Heart left ventricle (tissue), 13 donors: Measurements from ENCODE around the gene SLC6A18.

Source experiments
- CTCF ChIP-seq, 12 donors: fragments of 200-600 bp; sonication (generic) in 4 of 12; IDR thresholded peaks; one replicate each; pipeline versions ENCODE4 v1.5.0 to v1.8.0; 2018 to 2022; ENCODE audit warnings: antibody characterized with exemption in 12 of 12, mild to moderate bottlenecking in 5 of 12
- POLR2A ChIP-seq, 2 donors: fragments of 450-650 bp; IDR thresholded peaks; one replicate each; pipeline ENCODE4 v1.6.1; 2017; ENCODE audit warnings: antibody characterized with exemption in 2 of 2, mild to moderate bottlenecking in 2 of 2, moderate library complexity in 2 of 2
- donor health status: ischemic (EF 13 %, LVEDD 7.1; RV severe dilation, severe dysfunction).
- donor health status: DM: no; HTN: yes; CAD: no.
- donor health status: DM: no; HTN: no; CAD: no.
- donor health status: ischemic (EF 25% LVEDD 6.9; RV normal size, moderate dysfunction).
- donor health status: ischemic (EF 25% LVEDD 5.7; RV mildly dilated, moderate dysfunction).
- donor health status: ischemic (EF 35%, LVEDD 5.7; RV mildly dilated, moderate dysfunction).
- donor health status: nonischemic (EF 11% LVEDD 7.7; RV severe dilation, severe dysfunction).
- donor health status: DM: yes; HTN: yes; CAD: no.
- donor health status: PGD.
- donor health status: ischemic (EF 29% LVEDD 5.4; RV normal size, mild dysfunction).
- donor health status: nonischemic (EF 23%, LVEDD 6.1; RV moderate dilation, normal function).

GRCh38 chr5:1205255-1206180, 19.7 kb upstream of the SLC6A18 start:
- TF ChIP-seq POLR2A (IDR thresholded peaks at IDR 0.05) (no peak), CTCF (IDR thresholded peaks at IDR 0.05) (no peak)
